Neuronal stem cell (in vitro differentiated cells): Measurements from ENCODE around the gene PRAMEF1.

Source experiments
- DNase-seq: peaks from one replicate; pipeline ENCODE4 v3.0.0-alpha.2; 2013; ENCODE audit warnings: low spot score
- H2AFZ ChIP-seq: one replicate; pipeline ENCODE4 v1.6.1; 2013; ENCODE audit warnings: mild to moderate bottlenecking, low read length, inconsistent platforms
- H2AK5ac ChIP-seq: 2 replicates; pipeline ENCODE4 v1.6.1; 2013; ENCODE audit warnings: low read depth, mild to moderate bottlenecking, inconsistent platforms, low read length, moderate library complexity, mixed read lengths
- H2BK120ac ChIP-seq: 2 replicates; pipeline ENCODE4 v1.6.1; 2013; ENCODE audit warnings: low read depth, mild to moderate bottlenecking, inconsistent platforms, low read length, moderate library complexity, mixed read lengths
- H2BK12ac ChIP-seq: one replicate; pipeline ENCODE4 v1.6.1; 2013; ENCODE audit warnings: low read length, inconsistent platforms
- H2BK15ac ChIP-seq: 2 replicates; pipeline ENCODE4 v1.6.1; 2013; ENCODE audit warnings: mild to moderate bottlenecking, low read length, inconsistent platforms, mixed read lengths
- H2BK5ac ChIP-seq: one replicate; pipeline ENCODE4 v1.6.1; 2013; ENCODE audit warnings: inconsistent platforms, mild to moderate bottlenecking, low read length, moderate library complexity
- H3K14ac ChIP-seq: one replicate; pipeline ENCODE4 v1.6.1; 2013; ENCODE audit warnings: low read length, inconsistent platforms
- H3K18ac ChIP-seq: 2 replicates; pipeline ENCODE4 v1.6.1; 2013; ENCODE audit warnings: low read length, inconsistent platforms
- H3K23ac ChIP-seq: 2 replicates; pipeline ENCODE4 v1.6.1; 2013; ENCODE audit warnings: low read depth, mild to moderate bottlenecking, mixed read lengths, low read length, inconsistent platforms; ENCODE audit not compliant: poor library complexity
- H3K27ac ChIP-seq: replicated peaks from 3 replicates; pipeline ENCODE4 v1.5.1; 2013; ENCODE audit warnings: low read length, inconsistent platforms
- H3K27me3 ChIP-seq, 3 experiments: 2 replicates each; pipeline ENCODE4 v1.6.1; 2013; ENCODE audit warnings: low read length in 3 of 3, mild to moderate bottlenecking in 2 of 3, inconsistent platforms in 1 of 3, low read depth in 1 of 3, mixed read lengths in 1 of 3, moderate library complexity in 1 of 3; ENCODE audit not compliant: control insufficient read depth in 3 of 3, insufficient read depth in 3 of 3
- H3K36me3 ChIP-seq, 2 donors: replicated peaks in 1 of 2; 2 replicates each; pipeline ENCODE4 v1.6.1; 2013; ENCODE audit warnings: low read length in 2 of 2; ENCODE audit not compliant: control insufficient read depth in 2 of 2, insufficient read depth in 2 of 2
- H3K4ac ChIP-seq: 2 replicates; pipeline ENCODE4 v1.6.1; 2013; ENCODE audit warnings: inconsistent platforms, mild to moderate bottlenecking, low read length, moderate library complexity
- H3K4me1 ChIP-seq, 2 donors: 1 replicate in 1 of 2; 2 replicates in 1 of 2; pipeline ENCODE4 v1.6.1; 2013; ENCODE audit warnings: low read length in 2 of 2, low read depth in 1 of 2; ENCODE audit not compliant: control insufficient read depth in 2 of 2, insufficient read depth in 1 of 2
- H3K4me2 ChIP-seq: one replicate; pipeline ENCODE4 v1.6.1; 2013; ENCODE audit warnings: mild to moderate bottlenecking, low read length, inconsistent platforms; ENCODE audit not compliant: insufficient read depth, poor library complexity, severe bottlenecking
- H3K4me3 ChIP-seq, 2 donors: 2 replicates each; pipeline ENCODE4 v1.5.1; 2013; ENCODE audit warnings: low read length in 2 of 2, mild to moderate bottlenecking in 2 of 2, inconsistent platforms in 1 of 2, moderate library complexity in 1 of 2
- H3K79me1 ChIP-seq: one replicate; pipeline ENCODE4 v1.6.1; 2013; ENCODE audit warnings: low read depth, mild to moderate bottlenecking, inconsistent platforms, low read length, moderate library complexity
- H3K9ac ChIP-seq: one replicate; pipeline ENCODE4 v1.6.1; 2013; ENCODE audit warnings: mild to moderate bottlenecking, low read depth, low read length, inconsistent platforms; ENCODE audit not compliant: poor library complexity
- H3K9me3 ChIP-seq, 2 donors: replicated peaks in 1 of 2; 2 replicates each; pipeline versions ENCODE3 to v1.6.1; 2013; ENCODE audit warnings: low read length in 2 of 2, mild to moderate bottlenecking in 2 of 2, inconsistent platforms in 1 of 2, low read depth in 1 of 2, mixed read lengths in 1 of 2, moderate library complexity in 1 of 2; ENCODE audit not compliant: control insufficient read depth in 2 of 2, insufficient read depth in 1 of 2
- H4K8ac ChIP-seq: one replicate; pipeline ENCODE4 v1.6.1; 2013; ENCODE audit warnings: low read depth, mild to moderate bottlenecking, inconsistent platforms, low read length, moderate library complexity
- H4K91ac ChIP-seq: one replicate; pipeline ENCODE4 v1.6.1; 2013; ENCODE audit warnings: low read length, low read depth, mild to moderate bottlenecking, inconsistent platforms; ENCODE audit not compliant: poor library complexity
- WGBS, 2 donors: extraction: QIAGEN DNeasy Blood & Tissue Kit; methylation state at CpG; one replicate each; pipeline ENCODE4 v1.1.7; 2013; ENCODE audit warnings: missing lambda C conversion rate in 2 of 2, mixed read lengths in 1 of 2; ENCODE audit not compliant: insufficient read length in 2 of 2, insufficient replicate concordance in 1 of 2; ENCODE audit errors: extremely low coverage in 2 of 2; 5-methylcytosine and 5-hydroxymethylcytosine counted together

Gene PRAMEF1

GRCh38 chr1:12774801-12775345 lies 16.3 kb upstream of the PRAMEF1 start:
- H3K9me3 ChIP-seq = no peaks in the 10 kb centered on the region
- no CpG with 5 or more reads among the region's 5 CpGs for WGBS, 2 donors
- H3K4me1 ChIP-seq = no peaks in the 10 kb centered on the region
- H3K36me3 ChIP-seq = no peaks in the 10 kb centered on the region
- H2BK12ac ChIP-seq = no peak overlapping the region
- H3K18ac ChIP-seq = peak overlapping the region; percentile 32
- no peak overlapping the region for H2AFZ ChIP-seq
- DNase-seq = no peak
- H3K14ac ChIP-seq = no peak overlapping the region
- H3K4me3 ChIP-seq = no peak overlapping the region
- no peak overlapping the region for H3K4ac ChIP-seq
- H2BK15ac ChIP-seq = no peak overlapping the region
- no peak overlapping the region for H4K91ac ChIP-seq
- no peak overlapping the region for H4K8ac ChIP-seq
- no peak overlapping the region for H2BK120ac ChIP-seq
- no peak overlapping the region for H3K23ac ChIP-seq
- peaks cover 2% of the 10 kb centered on the region for H3K79me1 ChIP-seq
- no peak overlapping the region for H3K9ac ChIP-seq
- H2BK5ac ChIP-seq = peak overlapping the region; percentile 59
- no peak overlapping the region for H2AK5ac ChIP-seq
- H3K4me2 ChIP-seq = no peak overlapping the region
- no peak overlapping the region for H3K27ac ChIP-seq
- H3K27me3 ChIP-seq = peaks cover 0 to 43% (median 4%) of the 10 kb centered on the region in 3 experiments

DNA sequence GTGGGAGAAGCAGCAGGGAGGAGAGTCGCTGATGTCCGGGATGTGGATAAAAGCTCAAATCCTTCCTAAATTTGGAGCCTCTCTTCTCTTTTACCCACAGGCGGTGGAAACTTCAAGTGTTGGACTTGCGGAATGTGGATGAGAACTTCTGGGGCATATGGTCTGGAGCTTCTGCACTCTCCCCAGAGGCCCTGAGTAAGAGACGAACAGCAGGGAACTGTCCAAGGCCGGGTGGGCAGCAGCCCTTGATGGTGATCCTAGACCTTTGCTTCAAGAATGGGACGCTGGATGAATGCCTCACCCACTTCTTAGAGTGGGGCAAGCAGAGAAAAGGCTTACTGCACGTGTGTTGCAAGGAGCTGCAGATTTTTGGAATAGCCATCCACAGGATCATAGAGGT lies 15.8 kb upstream of the PRAMEF1 start:
- no peak overlapping the region for H4K91ac ChIP-seq
- peak overlapping the region; percentile 59 for H2BK5ac ChIP-seq
- no peak overlapping the region for H2AFZ ChIP-seq
- H3K36me3 ChIP-seq = no peaks in the 10 kb centered on the region
- H3K4me3 ChIP-seq = no peak overlapping the region
- no peak overlapping the region for H3K4me2 ChIP-seq
- H2BK15ac ChIP-seq = no peak overlapping the region
- H3K14ac ChIP-seq = no peak overlapping the region
- no CpG with 5 or more reads among the region's 8 CpGs for WGBS, 2 donors
- H2BK120ac ChIP-seq = no peak overlapping the region
- no peak overlapping the region for H2AK5ac ChIP-seq
- H3K27ac ChIP-seq = no peak overlapping the region
- H4K8ac ChIP-seq = no peak overlapping the region
- no peaks in the 10 kb centered on the region for H3K9me3 ChIP-seq
- no peak overlapping the region for H2BK12ac ChIP-seq
- H3K23ac ChIP-seq = no peak overlapping the region
- H3K4ac ChIP-seq = no peak overlapping the region
- H3K4me1 ChIP-seq = no peaks in the 10 kb centered on the region
- DNase-seq = no peak
- H3K27me3 ChIP-seq = peaks cover 0 to 40% (median 4%) of the 10 kb centered on the region in 3 experiments
- H3K18ac ChIP-seq = no peak overlapping the region
- H3K9ac ChIP-seq = no peak overlapping the region
- H3K79me1 ChIP-seq = peaks cover 2% of the 10 kb centered on the region

DNA sequence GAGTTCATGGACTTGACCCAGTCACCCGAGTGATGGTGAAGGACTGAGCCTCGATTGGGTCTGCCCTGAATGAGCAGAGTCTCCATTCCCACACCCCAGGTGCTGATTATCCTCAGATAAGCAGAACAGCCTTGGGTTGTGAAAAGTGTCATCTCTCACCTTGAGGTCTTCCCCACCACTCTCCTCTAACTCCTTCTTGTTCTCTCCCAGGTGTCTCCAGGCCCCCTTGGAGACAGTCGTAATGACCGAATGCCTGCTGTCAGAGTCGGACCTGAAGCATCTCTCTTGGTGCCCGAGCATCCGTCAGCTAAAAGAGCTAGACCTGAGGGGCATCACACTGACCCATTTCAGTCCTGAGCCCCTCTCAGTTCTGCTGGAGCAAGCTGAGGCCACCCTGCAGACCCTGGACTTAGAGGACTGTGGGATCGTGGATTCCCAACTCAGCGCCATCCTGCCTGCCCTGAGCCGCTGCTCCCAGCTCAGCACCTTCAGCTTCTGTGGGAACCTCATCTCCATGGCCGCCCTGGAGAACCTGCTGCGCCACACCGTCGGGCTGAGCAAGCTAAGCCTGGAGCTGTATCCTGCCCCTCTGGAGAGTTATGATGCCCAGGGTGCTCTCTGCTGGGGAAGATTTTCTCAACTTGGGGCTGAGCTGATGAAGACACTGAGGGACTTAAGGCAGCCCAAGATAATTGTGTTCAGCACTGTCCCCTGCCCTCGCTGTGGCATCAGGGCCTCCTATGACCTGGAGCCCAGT lies 14.2 kb upstream of the PRAMEF1 start:
- H3K18ac ChIP-seq = no peak overlapping the region
- H2BK15ac ChIP-seq = no peak overlapping the region
- no peak overlapping the region for H3K27ac ChIP-seq
- no peaks in the 10 kb centered on the region for H3K9me3 ChIP-seq
- H2BK12ac ChIP-seq = no peak overlapping the region
- H3K27me3 ChIP-seq = peaks cover 0 to 30% (median 4%) of the 10 kb centered on the region in 3 experiments
- H3K4me2 ChIP-seq = no peak overlapping the region
- no peak for DNase-seq
- no peaks in the 10 kb centered on the region for H3K36me3 ChIP-seq
- no peak overlapping the region for H2BK5ac ChIP-seq
- H3K14ac ChIP-seq = no peak overlapping the region
- H3K79me1 ChIP-seq = peaks cover 2% of the 10 kb centered on the region
- H2AFZ ChIP-seq = no peak overlapping the region
- H2BK120ac ChIP-seq = no peak overlapping the region
- no peak overlapping the region for H2AK5ac ChIP-seq
- no peak overlapping the region for H3K4ac ChIP-seq
- no peak overlapping the region for H4K8ac ChIP-seq
- no CpG with 5 or more reads among the region's 15 CpGs for WGBS, 2 donors
- no peak overlapping the region for H3K4me3 ChIP-seq
- no peak overlapping the region for H3K23ac ChIP-seq
- no peak overlapping the region for H4K91ac ChIP-seq
- no peak overlapping the region for H3K9ac ChIP-seq
- H3K4me1 ChIP-seq = no peaks in the 10 kb centered on the region

GRCh38 chr1:12778061-12778460 lies 13.1 kb upstream of the PRAMEF1 start:
- no CpG with 5 or more reads among the region's 4 CpGs for WGBS, 2 donors
- no peaks in the 10 kb centered on the region for H3K36me3 ChIP-seq

More at GRCh38 chr1:12778061-12778460, 13.1 kb upstream of the PRAMEF1 start:
- Histone ChIP-seq H2BK120ac (no peak overlapping the region), H3K4ac (no peak overlapping the region), H3K23ac (no peak overlapping the region), H4K8ac (no peak overlapping the region), H3K9ac (no peak overlapping the region), H2AFZ (no peak overlapping the region), H3K79me1 (peaks cover 2% of the 10 kb centered on the region), H4K91ac (no peak overlapping the region), H3K4me1 (no peaks in the 10 kb centered on the region), H3K18ac (no peak overlapping the region), H3K27me3 (peaks cover 0 to 27% (median 2%) of the 10 kb centered on the region in 3 experiments), H3K4me2 (no peak overlapping the region), H2AK5ac (no peak overlapping the region), H3K14ac (no peak overlapping the region), H2BK5ac (no peak overlapping the region), H3K9me3 (no peaks in the 10 kb centered on the region), H2BK12ac (no peak overlapping the region), H3K4me3 (no peak overlapping the region), H2BK15ac (no peak overlapping the region), H3K27ac (no peak overlapping the region)
- no peak for DNase-seq
